GM23338 (cell line): Measurements from ENCODE around the gene PHLDB2.

Experiments used
- CTCF ChIP-seq, 2 experiments: fragments of 200-600 bp in 1 of 2; sonication (generic) in 1 of 2; conservative IDR thresholded peaks; 2 replicates each; pipeline versions ENCODE4 v1.5.1 to v1.6.1; 2016 to 2017; ENCODE audit warnings: antibody characterized with exemption in 2 of 2, low read depth in 2 of 2, mild to moderate bottlenecking in 2 of 2, moderate library complexity in 1 of 2
- NANOG ChIP-seq: IDR thresholded peaks from 2 replicates; pipeline ENCODE4 v1.6.1; 2016; ENCODE audit warnings: antibody characterized with exemption, borderline replicate concordance
- POLR2AphosphoS5 ChIP-seq: IDR thresholded peaks from 2 replicates; pipeline ENCODE4 v1.6.1; 2016; ENCODE audit warnings: antibody characterized with exemption, low read depth

DNA sequence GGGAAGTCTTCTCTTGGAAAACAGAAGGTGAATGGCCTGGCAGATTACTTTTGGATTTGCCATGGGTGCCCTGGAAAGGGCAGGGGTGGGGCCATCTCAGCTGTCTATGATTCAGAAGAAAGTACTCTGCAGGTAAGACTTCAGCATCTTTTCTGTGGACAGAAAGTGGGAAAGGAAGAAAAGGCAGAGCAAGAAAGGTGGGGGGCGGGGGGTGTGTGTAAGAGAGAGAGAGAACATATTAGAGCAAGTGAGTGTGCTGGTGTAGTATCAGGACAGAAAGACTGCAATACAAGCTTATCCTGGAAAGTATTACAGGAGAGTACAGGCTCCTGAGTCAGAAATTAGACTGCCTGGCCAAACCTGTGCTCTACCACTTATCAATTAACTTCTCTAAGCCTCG is 145.1 kb downstream of the PHLDB2 start:
- TF ChIP-seq CTCF (conservative IDR thresholded peaks at IDR 0.05; ENCODE audit: low read depth in 2 of 2) (no peak), POLR2AphosphoS5 (no peak), NANOG (no peak)
